Stomach (tissue), 9 donors: ENCODE measurements around the gene CEP57. TPM values are rescaled to one million over a fixed set of nuclear protein-coding genes. Genes with fewer than 3 reads are reported as not detected.

Source experiments
- DNase-seq, 2 donors: peaks; one replicate each; pipeline versions ENCODE4 v3.0.0 to v3.0.0-alpha.2; 2013 to 2019
- H3K27ac ChIP-seq, 5 donors: fragments of 200-600 bp in 4 of 5; sonication (generic) in 4 of 5; one replicate each; pipeline ENCODE4 v1.5.1; 2013 to 2019; ENCODE audit warnings: mild to moderate bottlenecking in 1 of 5, moderate library complexity in 1 of 5
- H3K27me3 ChIP-seq, 3 donors: fragments of 200-600 bp; sonication (generic); one replicate each; pipeline ENCODE4 v1.5.1; 2017 to 2019; ENCODE audit warnings: mixed run types in 1 of 3
- H3K36me3 ChIP-seq, 4 donors: fragments of 200-600 bp; sonication (generic); 1 replicate in 3 of 4; 2 replicates in 1 of 4; pipeline ENCODE4 v1.5.1; 2016 to 2019
- H3K4me1 ChIP-seq, 4 donors: fragments of 200-600 bp; sonication (generic); one replicate each; pipeline ENCODE4 v1.5.1; 2016 to 2019
- H3K4me3 ChIP-seq, 4 donors: fragments of 200-600 bp; sonication (generic) in 3 of 4; one replicate each; pipeline ENCODE4 v1.5.1; 2016 to 2019; ENCODE audit warnings: mild to moderate bottlenecking in 1 of 4
- H3K9me3 ChIP-seq, 4 donors: fragments of 200-600 bp; sonication (generic); one replicate each; pipeline ENCODE4 v1.5.1; 2016 to 2019
- CTCF ChIP-seq, 7 experiments: fragments of 450-650 bp in 4 of 7; fragments of 200-600 bp in 3 of 7; sonication (generic) in 3 of 7; IDR thresholded peaks; one replicate each; pipeline ENCODE4 v1.5.1; 2016 to 2019; ENCODE audit warnings: antibody characterized with exemption in 7 of 7, control low read depth in 2 of 7, mild to moderate bottlenecking in 1 of 7
- EP300 ChIP-seq: sonication (generic); formaldehyde crosslinking; IDR thresholded peaks from one replicate; pipeline ENCODE4 v1.6.1; 2017; ENCODE audit warnings: antibody characterized with exemption
- POLR2A ChIP-seq, 4 donors: fragments of 450-650 bp; IDR thresholded peaks; one replicate each; pipeline ENCODE4 v1.6.1; 2016; ENCODE audit warnings: antibody characterized with exemption in 4 of 4, control low read depth in 2 of 4, mild to moderate bottlenecking in 1 of 4, moderate library complexity in 1 of 4
- POLR2AphosphoS5 ChIP-seq, 3 donors: sonication (generic); formaldehyde crosslinking; IDR thresholded peaks; one replicate each; pipeline ENCODE4 v1.6.1; 2016; ENCODE audit warnings: antibody characterized with exemption in 3 of 3
- WGBS, 5 donors: extraction: QIAGEN DNeasy Blood & Tissue Kit in 3 of 5; methylation state at CpG; one replicate each; pipeline versions ENCODE4 v1.1.5 to v1.1.7; 2013 to 2018; 5-methylcytosine and 5-hydroxymethylcytosine counted together
- intact Hi-C: fragments of 100-400 bp; cut with DNase I; formaldehyde crosslinking; loops from one replicate; pipeline ENCODE4 v1.15.1; 2023; ENCODE audit warnings: low total_unique reads
- polyA plus RNA-seq, 3 donors: library from polyadenylated mRNA; stranded (reverse); fragments of 200-250 nt; gene quantifications; one replicate each; pipeline ENCODE4 v1.2.3, GENCODE V29; 2013
- total RNA-seq, 5 donors: library from RNA; depleted of rRNA; stranded (reverse); fragments of >200 nt; gene quantifications; one replicate each; pipeline versions ENCODE4 v1.1.0 to v1.2.3, GENCODE V29; 2014 to 2016
- donor health status: healthy with polysubstance abuse.
- donor health status: Bipolar disorder and iron deficiency.
- donor health status: healthy.

CEP57 gene
- total and polyA plus RNA-seq, 8 donors: 12.0 to 125 (median 26.8) TPM

GRCh38 chr11:95831198-95831883, 41.0 kb downstream of the CEP57 start:
- intact Hi-C loops: loop anchor here (10.0 kb wide), 1 partner anchor 593 kb away; no protein-coding TSS in a partner anchor
- Histone ChIP-seq H3K36me3 (peaks cover 8 to 86% (median 84%) of the 10 kb centered on the region in 4 donors), H3K4me3 (no peak overlapping the region), H3K27ac (no peak overlapping the region), H3K4me1 (peaks cover 0 to 14% (median 5%) of the 10 kb centered on the region in 4 donors), H3K9me3 (no peaks in the 10 kb centered on the region), H3K27me3 (no peaks in the 10 kb centered on the region)
- 34 to 58% (median 43%) methylated on average over 2 of the region's 2 CpGs for WGBS, 5 donors
- DNase-seq: peak in 1 of 2 donors; percentile 49
- TF ChIP-seq EP300 (no peak), CTCF (IDR thresholded peaks at IDR 0.05) (no peak), POLR2AphosphoS5 (IDR thresholded peaks at IDR 0.05) (no peak), POLR2A (IDR thresholded peaks at IDR 0.05) (no peak)

- H3K4me1 ChIP-seq: peaks cover 0 to 17% (median 6%) of the 10 kb centered on the region in 4 donors
- DNase-seq: no peak
- TF ChIP-seq EP300: no peak
- TF ChIP-seq CTCF (IDR thresholded peaks at IDR 0.05): no peak
- TF ChIP-seq POLR2AphosphoS5 (IDR thresholded peaks at IDR 0.05): no peak
- TF ChIP-seq POLR2A (IDR thresholded peaks at IDR 0.05): no peak
- no peaks in the 10 kb centered on the region for H3K9me3 ChIP-seq
- no peak overlapping the region for H3K27ac ChIP-seq
- H3K27me3 ChIP-seq: no peaks in the 10 kb centered on the region
- intact Hi-C loops: loop anchor here (10.0 kb wide), 1 partner anchor 592 kb away; no protein-coding TSS in a partner anchor
- WGBS, 5 donors: 61 to 71% (median 62%) methylated on average over 3 of the region's 3 CpGs
- peaks cover 8 to 90% (median 84%) of the 10 kb centered on the region in 4 donors for H3K36me3 ChIP-seq
- no peak overlapping the region for H3K4me3 ChIP-seq
Observed at GRCh38 chr11:95832763-95833162, 42.5 kb downstream of the CEP57 start.

DNA sequence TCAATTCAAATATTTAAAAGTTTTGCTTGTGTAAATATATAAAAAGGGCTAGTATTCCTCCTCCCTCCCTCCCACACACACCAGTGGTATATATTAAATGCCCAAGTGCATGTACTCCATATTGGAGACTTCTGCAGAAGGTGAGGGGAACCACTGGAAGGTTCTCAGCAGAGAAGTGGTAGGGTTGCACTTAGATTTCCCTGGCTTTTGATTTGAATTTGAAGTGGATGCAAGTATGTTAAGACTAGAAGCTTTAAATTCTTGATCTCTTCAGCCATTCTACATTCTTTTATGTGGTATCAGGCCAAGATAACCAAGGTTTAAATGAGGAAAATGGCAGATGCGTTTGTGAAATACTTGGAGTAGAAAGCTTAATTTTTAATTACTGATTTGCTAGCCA, 43.1 kb downstream of the CEP57 start:
- Histone ChIP-seq H3K9me3 (no peaks in the 10 kb centered on the region), H3K27me3 (no peaks in the 10 kb centered on the region), H3K36me3 (peaks cover 7 to 89% (median 85%) of the 10 kb centered on the region in 4 donors), H3K4me1 (peaks cover 0 to 17% (median 6%) of the 10 kb centered on the region in 4 donors), H3K27ac (no peak overlapping the region), H3K4me3 (no peak overlapping the region)
- 0 to 88% (median 49%) methylated on average over 1 of the region's 1 CpG for WGBS, 5 donors
- DNase-seq: no peak
- intact Hi-C loops: loop anchor here (10.0 kb wide), 1 partner anchor 591 kb away; no protein-coding TSS in a partner anchor
- TF ChIP-seq POLR2A (IDR thresholded peaks at IDR 0.05) (no peak), CTCF (IDR thresholded peaks at IDR 0.05) (no peak), EP300 (no peak), POLR2AphosphoS5 (IDR thresholded peaks at IDR 0.05) (no peak)

- 42 to 58% (median 51%) methylated on average over 3 of the region's 3 CpGs for WGBS, 5 donors
- Histone ChIP-seq H3K27ac (peak overlapping the region in 1 of 5 donors; percentile 29), H3K4me1 (peaks cover 0 to 17% (median 6%) of the 10 kb centered on the region in 4 donors), H3K36me3 (peaks cover 0 to 82% (median 77%) of the 10 kb centered on the region in 4 donors), H3K27me3 (no peaks in the 10 kb centered on the region), H3K4me3 (no peak overlapping the region), H3K9me3 (no peaks in the 10 kb centered on the region)
- DNase-seq: peak in 1 of 2 donors; percentile 14
- TF ChIP-seq POLR2AphosphoS5 (IDR thresholded peaks at IDR 0.05) (no peak), EP300 (no peak), POLR2A (IDR thresholded peaks at IDR 0.05) (no peak), CTCF (IDR thresholded peaks at IDR 0.05) (no peak)
- intact Hi-C loops: loop anchor here (10.0 kb wide), 1 partner anchor 589 kb away; no protein-coding TSS in a partner anchor
Observed at GRCh38 chr11:95835351-95835750, 45.1 kb downstream of the CEP57 start.
